Naive B cell (primary cell): ENCODE results near the gene ARHGAP22. TPM values are rescaled to one million over a fixed set of nuclear protein-coding genes. Genes with fewer than 3 reads are reported as not detected.

ENCODE experiments used
- ATAC-seq, 2 donors: fragments of 150-1000 bp; cut with Tn5 transposase; 2 replicates each; pipeline ENCODE4 v1.10.0; 2021; ENCODE audit warnings: low read depth in 2 of 2, mild to moderate bottlenecking in 2 of 2, moderate library complexity in 2 of 2
- DNase-seq: peaks from one replicate; pipeline ENCODE4 v3.0.0; 2022
- H3K27ac Mint-ChIP-seq, 6 donors: one replicate each; pipeline ENCODE4 v1.8.0; 2020 to 2022; ENCODE audit warnings: mild to moderate bottlenecking in 6 of 6, mixed read lengths in 6 of 6, moderate library complexity in 5 of 6, inconsistent platforms in 2 of 6
- H3K27me3 Mint-ChIP-seq, 3 donors: one replicate each; pipeline ENCODE4 v1.8.0; 2021 to 2022; ENCODE audit warnings: mixed read lengths in 3 of 3, mild to moderate bottlenecking in 1 of 3
- H3K36me3 Mint-ChIP-seq, 2 donors: one replicate each; pipeline ENCODE4 v1.8.0; 2020 to 2022; ENCODE audit warnings: mixed read lengths in 2 of 2, inconsistent platforms in 1 of 2, mild to moderate bottlenecking in 1 of 2
- H3K4me1 Mint-ChIP-seq, 3 donors: one replicate each; pipeline ENCODE4 v1.8.0; 2020 to 2022; ENCODE audit warnings: mixed read lengths in 3 of 3, inconsistent platforms in 1 of 3, mild to moderate bottlenecking in 1 of 3, moderate library complexity in 1 of 3
- H3K4me3 Mint-ChIP-seq, 8 donors: one replicate each; pipeline ENCODE4 v1.8.0; 2020 to 2022; ENCODE audit warnings: mild to moderate bottlenecking in 8 of 8, mixed read lengths in 8 of 8, moderate library complexity in 8 of 8, inconsistent platforms in 2 of 8
- H3K9me3 Mint-ChIP-seq, 7 donors: one replicate each; pipeline ENCODE4 v1.8.0; 2020 to 2022; ENCODE audit warnings: mixed read lengths in 7 of 7, mild to moderate bottlenecking in 5 of 7, inconsistent platforms in 2 of 7, moderate library complexity in 1 of 7
- polyA plus RNA-seq, 6 donors: library from polyadenylated mRNA; unstranded; fragments of 300-500 nt; fragmentation: Illumina TruSeq; gene quantifications; one replicate each; pipeline ENCODE4 v1.2.3, GENCODE V29; 2021; ENCODE audit warnings: low read depth in 6 of 6

ARHGAP22 gene
- polyA plus RNA-seq, 6 donors from 2014 or later: 2.8 to 9.2 (median 5.8) TPM

GRCh38 chr10:48639632-48640031 lies 34.8 kb upstream of the ARHGAP22 start:
- Mint-ChIP-seq H3K27ac (peak overlapping the region in 1 of 6 donors; percentile 54), H3K36me3 (peaks cover 5 to 23% of the 10 kb centered on the region in 2 donors), H3K4me1 (peaks cover 13 to 21% (median 21%) of the 10 kb centered on the region in 3 donors), H3K27me3 (peaks cover 35 to 43% (median 39%) of the 10 kb centered on the region in 3 donors), H3K9me3 (peaks cover 6 to 33% (median 19%) of the 10 kb centered on the region in 7 donors), H3K4me3 (no peak overlapping the region)
- no peak for ATAC-seq
- no peak for DNase-seq

GRCh38 chr10:48638739-48639527 lies 34.1 kb upstream of the ARHGAP22 start:
- H3K4me3 Mint-ChIP-seq: no peak overlapping the region
- H3K9me3 Mint-ChIP-seq: peaks cover 6 to 33% (median 19%) of the 10 kb centered on the region in 7 donors
- DNase-seq: no peak
- peaks cover 5 to 23% of the 10 kb centered on the region in 2 donors for H3K36me3 Mint-ChIP-seq
- peaks cover 20 to 28% (median 28%) of the 10 kb centered on the region in 3 donors for H3K4me1 Mint-ChIP-seq
- no peak overlapping the region for H3K27ac Mint-ChIP-seq
- ATAC-seq: no peak
- H3K27me3 Mint-ChIP-seq: peaks cover 35 to 46% (median 45%) of the 10 kb centered on the region in 3 donors

DNA sequence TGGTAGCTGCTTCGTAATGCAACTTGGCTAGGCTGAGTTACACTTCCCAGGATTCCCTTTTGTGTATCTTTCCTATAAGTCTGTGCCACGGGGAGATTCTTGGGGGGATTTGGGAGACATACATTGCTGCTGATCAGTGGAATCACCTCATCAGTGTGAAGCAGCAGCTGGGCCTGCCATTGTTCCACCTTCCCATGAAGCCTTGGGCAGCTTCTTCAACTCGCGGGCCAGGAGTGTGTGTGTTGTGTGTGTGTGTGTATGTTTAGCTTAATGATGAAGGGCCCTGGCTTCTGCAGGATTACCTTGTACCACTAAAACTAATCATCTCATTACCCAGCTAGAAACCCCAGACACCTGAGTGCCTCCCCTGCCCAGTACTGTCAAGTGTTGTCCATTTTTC lies 33.3 kb upstream of the ARHGAP22 start:
- Mint-ChIP-seq H3K27ac (no peak overlapping the region), H3K36me3 (peaks cover 5 to 23% of the 10 kb centered on the region in 2 donors), H3K4me3 (no peak overlapping the region), H3K9me3 (peaks cover 6 to 29% (median 19%) of the 10 kb centered on the region in 7 donors), H3K27me3 (peaks cover 35 to 46% (median 45%) of the 10 kb centered on the region in 3 donors), H3K4me1 (peaks cover 28 to 36% (median 35%) of the 10 kb centered on the region in 3 donors)
- ATAC-seq (no peak), DNase-seq (no peak)

DNA sequence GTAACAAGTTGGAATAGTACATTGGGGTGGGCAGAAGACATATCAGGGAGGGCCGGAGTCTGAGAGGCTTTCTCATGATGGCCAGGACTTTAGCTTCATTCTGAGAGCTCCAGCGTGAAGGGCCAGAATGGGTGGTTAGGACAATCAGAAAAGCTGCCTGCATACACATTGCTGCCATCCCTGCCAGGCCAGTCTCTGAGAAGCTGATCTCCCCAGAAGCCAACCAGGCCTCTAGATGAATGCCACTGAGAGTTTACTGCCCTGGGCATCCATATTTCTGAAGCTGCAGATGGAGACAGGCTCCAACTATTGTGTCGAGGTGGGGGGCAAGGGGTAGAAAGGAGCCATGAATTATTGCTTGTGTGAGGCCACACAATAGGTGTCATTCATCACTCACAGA lies 32.0 kb upstream of the ARHGAP22 start:
- DNase-seq: no peak
- Mint-ChIP-seq H3K27me3 (peaks cover 35 to 51% (median 46%) of the 10 kb centered on the region in 3 donors), H3K36me3 (peaks cover 5 to 23% of the 10 kb centered on the region in 2 donors), H3K9me3 (peaks cover 6 to 24% (median 16%) of the 10 kb centered on the region in 7 donors), H3K4me1 (peaks cover 33 to 36% (median 35%) of the 10 kb centered on the region in 3 donors), H3K27ac (no peak overlapping the region), H3K4me3 (peak overlapping the region in 1 of 8 donors; percentile 17)
- no peak for ATAC-seq

DNA sequence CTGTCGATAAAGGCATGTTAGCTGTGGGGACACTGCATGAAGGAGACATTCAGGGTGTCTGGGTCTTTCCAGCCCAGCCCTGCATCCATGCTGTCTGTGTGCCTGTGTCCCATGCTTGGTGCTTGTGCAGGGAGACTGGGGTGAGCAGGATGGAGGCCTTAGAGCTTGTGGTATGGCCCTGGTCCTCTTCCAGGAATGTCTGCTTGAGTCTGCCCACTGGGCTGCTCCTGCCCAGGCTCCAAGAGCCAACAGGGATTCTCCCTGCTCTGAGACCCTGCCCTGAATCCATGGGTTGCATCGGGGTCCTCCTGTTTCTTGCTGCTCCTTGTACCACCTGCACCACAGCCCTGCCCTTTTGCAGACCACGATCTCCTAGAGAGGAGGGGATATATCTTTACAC lies 31.4 kb upstream of the ARHGAP22 start:
- H3K9me3 Mint-ChIP-seq: peaks cover 4 to 18% (median 10%) of the 10 kb centered on the region in 7 donors
- no peak overlapping the region for H3K27ac Mint-ChIP-seq
- no peak overlapping the region for H3K4me3 Mint-ChIP-seq
- peaks cover 33 to 36% (median 35%) of the 10 kb centered on the region in 3 donors for H3K4me1 Mint-ChIP-seq
- no peak for ATAC-seq
- H3K27me3 Mint-ChIP-seq: peaks cover 35 to 55% (median 46%) of the 10 kb centered on the region in 3 donors
- H3K36me3 Mint-ChIP-seq: peaks cover 5 to 23% of the 10 kb centered on the region in 2 donors
- DNase-seq: no peak

- peak overlapping the region in 1 of 8 donors; percentile 68 for H3K4me3 Mint-ChIP-seq
- H3K4me1 Mint-ChIP-seq: peaks cover 33 to 36% (median 35%) of the 10 kb centered on the region in 3 donors
- H3K27me3 Mint-ChIP-seq: peaks cover 35 to 59% (median 45%) of the 10 kb centered on the region in 3 donors
- no peak for DNase-seq
- H3K9me3 Mint-ChIP-seq: peaks cover 2 to 8% (median 6%) of the 10 kb centered on the region in 7 donors
- ATAC-seq: no peak
- peak overlapping the region in 2 of 6 donors; percentile 81 to 90 for H3K27ac Mint-ChIP-seq
- H3K36me3 Mint-ChIP-seq: peaks cover 5 to 17% of the 10 kb centered on the region in 2 donors
These were observed 30.2 kb upstream of the ARHGAP22 start for GRCh38 chr10:48634984-48635557.

GRCh38 chr10:48634198-48634983 lies 29.5 kb upstream of the ARHGAP22 start:
- Mint-ChIP-seq H3K9me3 (peaks cover 0 to 6% (median 1%) of the 10 kb centered on the region in 7 donors), H3K27ac (peak overlapping the region; percentile 72 to 95 (median 86)), H3K4me3 (peak overlapping the region in 7 of 8 donors; percentile 63 to 85 (median 73)), H3K4me1 (peaks cover 32 to 35% (median 32%) of the 10 kb centered on the region in 3 donors), H3K27me3 (peaks cover 35 to 59% (median 41%) of the 10 kb centered on the region in 3 donors), H3K36me3 (peaks cover 0 to 15% of the 10 kb centered on the region in 2 donors)
- DNase-seq (peak; percentile 82), ATAC-seq (peak; percentile 100)

GRCh38 chr10:48633381-48634197 lies 28.7 kb upstream of the ARHGAP22 start:
- ATAC-seq: peak; percentile 1 to 7
- Mint-ChIP-seq H3K4me1 (peaks cover 29 to 35% (median 31%) of the 10 kb centered on the region in 3 donors), H3K27me3 (peaks cover 32 to 56% (median 38%) of the 10 kb centered on the region in 3 donors), H3K27ac (peak overlapping the region in 2 of 6 donors; percentile 22 to 33), H3K9me3 (peaks cover 0 to 6% (median 0%) of the 10 kb centered on the region in 7 donors), H3K36me3 (peaks cover 0 to 15% of the 10 kb centered on the region in 2 donors), H3K4me3 (peak overlapping the region in 6 of 8 donors; percentile 21 to 85 (median 76))
- DNase-seq: no peak

- H3K4me3 Mint-ChIP-seq: no peak overlapping the region
- peaks cover 28 to 31% (median 29%) of the 10 kb centered on the region in 3 donors for H3K4me1 Mint-ChIP-seq
- H3K27me3 Mint-ChIP-seq: peaks cover 23 to 44% (median 26%) of the 10 kb centered on the region in 3 donors
- H3K27ac Mint-ChIP-seq: no peak overlapping the region
- ATAC-seq (no peak), DNase-seq (no peak)
- H3K36me3 Mint-ChIP-seq: peaks cover 0 to 9% of the 10 kb centered on the region in 2 donors
- H3K9me3 Mint-ChIP-seq: peaks cover 0 to 1% (median 0%) of the 10 kb centered on the region in 7 donors
These were observed 27.3 kb upstream of the ARHGAP22 start for GRCh38 chr10:48632166-48632565.

- Mint-ChIP-seq H3K9me3 (no peaks in the 10 kb centered on the region), H3K4me3 (no peak overlapping the region), H3K4me1 (peaks cover 26 to 36% (median 33%) of the 10 kb centered on the region in 3 donors), H3K27me3 (peaks cover 8 to 29% (median 24%) of the 10 kb centered on the region in 3 donors), H3K27ac (peak overlapping the region in 1 of 6 donors; percentile 4), H3K36me3 (no peaks in the 10 kb centered on the region)
- no peak for DNase-seq
- ATAC-seq: no peak
These were observed 23.2 kb upstream of the ARHGAP22 start for GRCh38 chr10:48627984-48628609.

GRCh38 chr10:48626986-48627731 lies 22.3 kb upstream of the ARHGAP22 start:
- Mint-ChIP-seq H3K9me3 (no peaks in the 10 kb centered on the region), H3K4me1 (peaks cover 27 to 38% (median 32%) of the 10 kb centered on the region in 3 donors), H3K27ac (no peak overlapping the region), H3K36me3 (no peaks in the 10 kb centered on the region), H3K4me3 (no peak overlapping the region), H3K27me3 (peaks cover 9 to 26% (median 24%) of the 10 kb centered on the region in 3 donors)
- ATAC-seq: no peak
- no peak for DNase-seq
